HG03378 (cell line): ENCODE results near the gene PSEN2.
"Not testable (repeated sequence)": the region's sequence is repeated elsewhere in the genome, so short reads cannot be mapped to it uniquely, and the experiment has no call there.

Experiments used
- ATAC-seq: cut with Tn5 transposase; IDR thresholded peaks from one replicate; pipeline ENCODE4 v1.9.1; 2021; ENCODE audit warnings: mild to moderate bottlenecking, moderate library complexity; ENCODE audit not compliant: unreplicated experiment

Gene PSEN2

DNA sequence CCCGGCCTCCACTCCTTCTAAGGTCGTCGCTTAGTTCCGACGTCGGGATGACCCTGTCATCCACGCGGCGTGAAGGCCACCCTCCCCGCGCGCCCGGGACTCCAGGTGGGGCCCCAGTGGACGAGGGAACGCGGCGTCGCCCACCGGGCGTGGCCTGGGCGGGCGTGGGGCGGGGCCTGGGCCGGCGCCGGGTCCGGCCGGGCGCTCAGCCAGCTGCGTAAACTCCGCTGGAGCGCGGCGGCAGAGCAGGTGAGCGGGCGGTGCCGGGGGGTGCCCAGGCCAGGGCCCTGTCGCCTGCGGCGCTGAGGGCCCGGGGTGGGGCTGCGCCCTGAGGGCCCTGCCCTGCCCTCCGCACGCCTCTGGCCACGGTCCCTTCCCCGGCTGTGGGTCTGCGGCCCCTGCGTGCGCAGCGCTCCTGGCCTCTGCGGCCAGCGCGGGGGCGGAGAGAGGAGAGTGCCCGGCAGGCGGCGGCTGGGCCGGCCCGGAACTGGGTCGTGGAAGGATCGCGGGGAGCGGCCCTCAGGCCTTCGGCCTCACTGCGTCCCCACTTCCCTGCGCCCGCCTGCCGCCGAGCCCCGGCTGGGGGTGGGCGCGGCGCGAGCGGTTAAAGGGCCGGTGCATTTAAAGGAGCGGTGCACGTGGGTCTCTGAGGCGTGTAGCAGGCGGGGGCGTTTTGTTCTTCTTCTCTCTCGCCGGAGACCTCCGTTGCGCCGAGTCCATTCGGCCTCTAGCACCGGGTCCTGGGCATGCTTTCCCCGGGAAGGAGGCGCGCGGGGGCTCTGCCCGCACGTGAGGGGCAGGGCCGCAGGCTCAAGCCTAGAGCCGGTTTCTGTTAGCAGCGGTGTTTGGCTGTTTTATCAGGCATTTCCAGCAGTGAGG lies at the start of gene PSEN2:
Gene PSEN2, plus strand, starts transcription at position 216 of the 879 bp plus-strand sequence. CDS start 11,292 bp downstream, outside the sequence.
- peak; percentile 67 for ATAC-seq

DNA sequence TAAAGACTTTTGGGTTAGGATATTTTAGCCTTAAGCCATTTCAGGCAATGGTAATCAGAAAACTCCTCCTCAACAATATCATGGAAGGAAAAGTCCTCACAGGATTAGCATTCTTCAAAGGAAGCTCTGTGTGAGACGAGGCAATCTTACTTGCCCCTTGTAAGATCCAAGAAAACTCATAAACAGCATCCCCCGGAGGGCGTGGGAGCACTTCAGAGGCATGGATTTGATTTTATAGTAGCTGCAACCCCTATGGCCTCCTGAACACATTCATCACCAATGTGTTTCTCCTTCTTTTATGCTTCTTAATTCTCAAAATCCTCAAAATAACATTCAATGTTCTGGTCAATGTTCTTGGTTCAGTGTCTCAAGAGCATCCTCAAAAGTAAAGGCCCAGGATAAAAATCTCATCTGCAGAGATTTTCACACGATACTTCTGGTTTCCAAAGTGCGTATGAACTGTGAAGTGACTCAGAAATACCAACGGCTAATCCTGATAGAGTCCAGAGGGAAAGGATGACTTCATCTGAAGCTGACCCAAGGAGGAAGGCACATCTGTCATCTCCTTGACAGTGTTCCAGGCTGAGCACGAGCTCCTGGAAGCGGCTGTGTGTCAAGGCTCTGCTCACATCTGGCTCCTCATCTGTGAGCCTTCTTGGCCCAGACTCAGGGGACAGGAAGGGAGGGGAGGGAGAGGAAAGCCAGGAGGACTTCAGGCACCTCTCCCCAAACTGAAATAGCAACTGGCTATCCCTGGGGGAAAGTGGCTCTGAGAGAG lies 49.3 kb upstream of the PSEN2 start:
- no peak for ATAC-seq

DNA sequence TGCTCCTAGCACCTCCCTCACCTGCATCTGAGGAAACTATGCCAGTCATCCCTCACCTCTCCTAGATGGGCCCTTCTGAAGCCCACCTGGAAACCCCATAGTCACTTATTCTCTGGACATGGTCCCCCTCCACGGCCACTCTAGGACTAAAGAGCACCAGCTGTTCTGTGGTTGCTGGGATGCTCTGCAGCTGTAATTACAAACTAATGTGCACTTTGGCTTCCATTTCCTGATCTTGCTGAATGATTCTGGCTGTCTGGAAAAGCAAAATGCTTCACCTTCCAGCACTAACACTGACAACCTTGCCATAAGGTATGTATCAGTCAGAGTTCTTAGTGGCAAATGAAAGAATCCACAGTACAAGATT lies 48.7 kb upstream of the PSEN2 start:
- ATAC-seq: no peak

DNA sequence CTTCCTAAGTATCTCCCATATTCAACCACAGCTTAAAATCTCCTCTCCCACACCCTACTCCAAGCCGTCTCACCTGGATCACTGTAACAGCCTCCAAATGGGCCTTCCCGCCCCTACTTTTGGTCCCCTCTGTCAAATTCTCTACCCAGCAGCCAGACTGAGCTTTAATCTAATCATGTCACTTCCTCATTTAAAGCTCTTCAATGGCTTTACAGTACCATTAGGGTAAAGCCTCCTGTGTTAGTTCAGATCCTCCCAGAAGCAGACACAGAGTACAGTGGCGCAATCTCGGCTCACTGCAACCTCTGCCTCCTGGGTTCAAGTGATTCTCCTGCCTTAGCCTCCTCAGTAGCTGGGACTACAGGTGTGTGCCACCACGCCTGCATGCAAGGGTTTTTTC lies 46.8 kb upstream of the PSEN2 start:
- ATAC-seq: no peak

- ATAC-seq: no peak
Observed at GRCh38 chr1:226825037-226825745, 45.2 kb upstream of the PSEN2 start.

DNA sequence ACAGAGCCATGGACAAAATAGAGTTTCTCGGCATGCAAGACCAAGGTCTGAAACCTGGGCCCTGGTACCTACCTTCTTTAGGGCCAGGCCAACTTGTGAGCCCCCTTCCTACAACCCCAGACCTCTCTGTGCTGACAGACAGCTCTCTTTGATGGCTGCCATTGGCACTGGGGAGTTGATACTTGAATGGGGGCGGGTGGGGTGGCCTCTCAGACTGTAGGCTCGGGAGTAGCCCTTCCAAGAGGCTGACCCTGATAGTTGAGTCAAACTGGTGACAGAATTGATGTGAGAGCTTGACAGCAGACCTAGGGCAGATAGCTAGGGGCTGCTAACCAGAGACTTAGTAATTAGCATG lies 44.7 kb upstream of the PSEN2 start:
- ATAC-seq: no peak

DNA sequence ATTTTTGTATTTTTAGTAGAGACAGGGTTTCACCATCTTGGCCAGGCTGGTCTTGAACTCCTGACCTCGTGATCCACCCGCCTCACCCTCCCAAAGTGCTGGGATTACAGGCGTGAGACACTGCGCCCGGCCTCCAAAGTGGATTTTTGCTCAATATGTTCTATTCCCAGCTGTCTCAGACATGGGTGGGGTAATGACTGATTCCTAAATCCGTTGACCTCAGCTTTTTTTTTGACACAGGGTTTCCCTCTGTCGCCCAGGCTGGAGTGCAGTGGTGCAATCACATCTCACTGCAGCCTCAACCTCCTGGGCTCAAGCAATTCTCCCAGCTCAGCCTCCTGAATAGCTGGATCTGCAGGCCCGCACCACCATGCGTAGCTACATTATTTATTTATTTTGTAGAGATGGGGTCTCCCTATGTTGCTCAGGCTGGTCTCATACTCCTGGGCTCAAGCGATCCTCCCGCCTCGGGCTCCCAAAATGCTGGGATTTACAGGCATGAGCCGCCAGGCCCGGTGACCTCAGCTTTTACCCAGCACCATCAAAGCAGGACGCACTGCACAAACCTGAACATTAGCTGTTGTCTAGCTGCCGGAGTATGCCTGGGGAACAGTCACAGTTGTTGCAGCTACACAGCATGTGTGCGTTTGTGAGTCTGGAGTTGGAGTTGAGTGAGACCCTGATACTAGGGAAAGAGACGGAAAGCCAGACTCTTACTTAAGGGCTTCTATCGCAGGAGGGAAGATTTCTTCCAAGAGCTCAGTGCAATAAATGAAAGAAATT lies 43.7 kb upstream of the PSEN2 start:
- no peak for ATAC-seq

- no peak for ATAC-seq
Observed at GRCh38 chr1:226827458-226827857, 43.0 kb upstream of the PSEN2 start.

GRCh38 chr1:226827968-226828513 lies 42.4 kb upstream of the PSEN2 start:
- peak; percentile 90 for ATAC-seq

DNA sequence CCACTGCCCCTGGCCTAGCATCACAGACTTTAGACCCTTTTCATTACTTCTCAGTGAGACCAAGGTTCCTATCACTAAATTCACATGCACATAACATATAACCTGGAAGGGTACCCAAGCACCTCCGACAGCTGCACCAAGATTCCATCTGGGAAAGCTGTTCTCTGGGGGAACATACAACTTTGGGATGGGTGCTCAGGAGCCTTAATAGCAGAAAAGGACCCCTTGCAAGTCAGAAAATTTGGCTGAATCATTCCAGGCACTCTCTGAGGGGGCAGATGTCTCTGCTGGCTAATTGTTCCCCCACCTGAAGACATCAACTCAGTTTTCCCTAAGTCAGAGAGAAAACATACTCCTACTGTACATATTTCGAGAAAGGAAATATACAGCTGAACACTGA lies 41.3 kb upstream of the PSEN2 start:
- ATAC-seq: no peak

GRCh38 chr1:226831953-226832352 lies 38.5 kb upstream of the PSEN2 start:
- ATAC-seq: no peak

GRCh38 chr1:226832613-226833012 lies 37.8 kb upstream of the PSEN2 start:
- ATAC-seq: no peak

GRCh38 chr1:226834179-226834578 lies 36.2 kb upstream of the PSEN2 start:
- not testable (repeated sequence) for ATAC-seq

DNA sequence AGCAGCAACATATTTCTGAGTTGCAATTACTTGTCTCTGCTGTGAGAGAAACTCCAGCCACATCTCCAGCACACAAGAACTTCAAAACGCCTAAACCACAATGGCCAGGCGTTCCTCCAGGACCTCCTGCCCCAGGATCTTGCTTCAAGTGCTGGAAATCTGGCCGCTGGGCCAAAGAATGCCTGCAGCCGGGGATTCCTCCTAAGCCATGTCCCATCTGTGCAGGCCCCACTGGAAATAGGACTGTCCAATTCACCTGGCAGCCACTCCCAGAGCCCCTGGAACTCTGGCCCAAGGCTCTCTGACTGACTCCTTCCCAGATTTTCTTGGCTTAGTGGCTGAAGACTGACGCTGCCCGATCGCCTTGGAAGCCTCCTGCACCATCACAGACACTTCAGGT lies 35.0 kb upstream of the PSEN2 start:
- ATAC-seq: not testable (repeated sequence)

DNA sequence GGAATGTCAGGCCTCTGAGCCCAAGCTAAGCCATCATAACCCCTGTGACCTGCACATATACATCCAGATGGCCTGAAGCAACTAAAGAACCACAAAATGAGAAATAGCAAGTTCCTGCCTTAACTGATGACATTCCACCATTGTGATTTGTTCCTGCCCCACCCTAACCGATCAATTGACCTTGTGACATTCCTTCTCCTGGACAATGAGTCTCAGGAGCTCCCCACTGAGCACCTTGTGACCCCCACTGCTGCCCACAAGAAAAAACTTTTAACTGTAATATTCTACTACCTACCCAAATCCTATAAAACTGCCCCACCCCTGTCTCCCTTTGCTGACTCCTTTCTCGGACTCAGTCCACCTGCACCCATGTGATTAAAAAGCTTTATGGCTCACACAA lies 32.5 kb upstream of the PSEN2 start:
- ATAC-seq: not testable (repeated sequence)

GRCh38 chr1:226838456-226838855 lies 32.0 kb upstream of the PSEN2 start:
- ATAC-seq: no peak

DNA sequence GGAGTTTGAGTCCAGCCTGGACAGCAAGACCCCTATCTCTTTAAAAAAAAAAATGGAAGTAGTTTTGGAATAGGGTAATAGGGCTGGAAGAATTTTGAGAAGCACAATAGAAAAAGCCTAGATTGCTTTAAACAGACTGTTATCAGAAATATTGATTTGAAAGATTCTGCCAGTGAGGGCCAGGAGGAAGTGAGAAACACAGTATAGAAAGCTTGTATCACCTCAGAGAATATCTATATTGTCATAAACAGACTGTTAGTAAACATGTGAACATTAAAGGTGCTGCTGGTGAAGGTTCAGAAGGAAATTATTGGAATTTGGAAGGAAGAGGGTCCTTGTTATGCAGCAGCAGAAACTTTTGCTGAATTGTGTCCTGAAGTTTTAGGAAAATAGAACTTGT lies 24.8 kb upstream of the PSEN2 start:
- ATAC-seq: no peak

- no peak for ATAC-seq
Observed at GRCh38 chr1:226846786-226847185, 23.6 kb upstream of the PSEN2 start.

DNA sequence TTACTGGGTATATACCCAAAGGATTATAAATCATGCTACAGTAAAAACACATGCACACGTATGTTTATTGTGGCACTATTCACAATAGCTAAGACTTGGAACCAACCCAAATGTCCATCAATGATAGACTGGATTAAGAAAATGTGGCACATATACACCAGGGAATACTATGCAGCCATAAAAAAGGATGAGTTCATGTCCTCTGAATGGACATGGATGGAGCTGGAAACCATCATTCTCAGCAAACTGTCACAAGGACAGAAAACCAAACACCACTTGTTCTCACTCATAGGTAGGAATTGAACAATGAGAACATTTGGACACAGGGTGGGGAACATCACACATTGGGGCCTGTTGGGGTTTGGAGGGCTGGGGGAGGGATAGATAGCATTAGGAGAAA lies 15.9 kb upstream of the PSEN2 start:
- ATAC-seq: not testable (repeated sequence)

GRCh38 chr1:226862890-226863289 lies 7.5 kb upstream of the PSEN2 start:
- ATAC-seq: no peak
